ENCODE data around the gene CFDP1. TPM values are rescaled to one million over a fixed set of nuclear protein-coding genes. Genes with fewer than 3 reads are reported as not detected.

The CFDP1 gene
- total and polyA plus RNA-seq, 10 donors = 56.1 to 222 (median 108) TPM

DNA sequence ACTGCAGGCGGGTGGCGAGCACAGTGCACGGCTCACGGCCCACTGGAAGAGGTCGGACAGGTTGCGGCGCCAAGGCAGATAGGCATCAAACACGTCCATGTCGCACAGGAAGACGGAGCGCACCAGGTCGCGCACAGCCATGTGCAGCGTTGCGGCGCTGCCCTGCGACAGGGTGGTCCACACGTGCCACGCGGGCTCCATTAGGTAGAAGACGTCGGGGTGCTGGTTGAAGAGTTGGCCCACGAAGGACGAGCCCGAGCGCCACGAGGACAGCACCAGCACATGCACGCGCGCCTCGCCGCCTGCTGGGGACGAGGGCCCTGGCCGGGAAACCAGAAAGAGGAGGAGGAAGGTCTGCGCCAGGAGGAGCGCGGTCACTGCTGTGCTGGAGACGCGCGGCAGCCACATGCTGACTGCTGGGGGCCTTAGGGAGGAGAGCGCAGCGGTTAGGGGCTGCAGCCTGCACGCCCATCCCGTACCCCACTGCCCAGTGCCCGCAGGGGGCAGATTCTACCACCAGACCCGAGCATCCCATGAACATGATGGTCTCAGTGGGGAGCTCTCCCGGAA is 46.2 kb upstream of the CFDP1 start:
- Histone ChIP-seq H3K9me3 (no peaks in the 10 kb centered on the region), H3K36me3 (no peaks in the 10 kb centered on the region), H3K27me3 (replicated peaks in 1 of 7) (no peaks in the 10 kb centered on the region), H3K4me1 (peaks cover 0 to under 1% (median 0%) of the 10 kb centered on the region in 6 donors), H3K27ac (no peak overlapping the region), H3K4me3 (no peak overlapping the region)
- 92 to 97% (median 96%) methylated on average over 46 to 47 of the region's 47 CpGs for WGBS, 5 donors
- TF ChIP-seq, protein P1, sequence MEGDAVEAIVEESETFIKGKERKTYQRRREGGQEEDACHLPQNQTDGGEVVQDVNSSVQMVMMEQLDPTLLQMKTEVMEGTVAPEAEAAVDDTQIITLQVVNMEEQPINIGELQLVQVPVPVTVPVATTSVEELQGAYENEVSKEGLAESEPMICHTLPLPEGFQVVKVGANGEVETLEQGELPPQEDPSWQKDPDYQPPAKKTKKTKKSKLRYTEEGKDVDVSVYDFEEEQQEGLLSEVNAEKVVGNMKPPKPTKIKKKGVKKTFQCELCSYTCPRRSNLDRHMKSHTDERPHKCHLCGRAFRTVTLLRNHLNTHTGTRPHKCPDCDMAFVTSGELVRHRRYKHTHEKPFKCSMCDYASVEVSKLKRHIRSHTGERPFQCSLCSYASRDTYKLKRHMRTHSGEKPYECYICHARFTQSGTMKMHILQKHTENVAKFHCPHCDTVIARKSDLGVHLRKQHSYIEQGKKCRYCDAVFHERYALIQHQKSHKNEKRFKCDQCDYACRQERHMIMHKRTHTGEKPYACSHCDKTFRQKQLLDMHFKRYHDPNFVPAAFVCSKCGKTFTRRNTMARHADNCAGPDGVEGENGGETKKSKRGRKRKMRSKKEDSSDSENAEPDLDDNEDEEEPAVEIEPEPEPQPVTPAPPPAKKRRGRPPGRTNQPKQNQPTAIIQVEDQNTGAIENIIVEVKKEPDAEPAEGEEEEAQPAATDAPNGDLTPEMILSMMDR (IDR thresholded peaks at IDR 0.05 in 8 of 11, conservative IDR thresholded peaks at IDR 0.05 in 3 of 11) = no peak
- TF ChIP-seq POLR2A (IDR thresholded peaks at IDR 0.05) (no peak), POLR2AphosphoS5 (IDR thresholded peaks at IDR 0.05) (no peak)
- peak; percentile 57 for DNase-seq
- intact Hi-C loops (cut with DNase I; ENCODE audit: low total_unique reads) = no loop called here

DNA sequence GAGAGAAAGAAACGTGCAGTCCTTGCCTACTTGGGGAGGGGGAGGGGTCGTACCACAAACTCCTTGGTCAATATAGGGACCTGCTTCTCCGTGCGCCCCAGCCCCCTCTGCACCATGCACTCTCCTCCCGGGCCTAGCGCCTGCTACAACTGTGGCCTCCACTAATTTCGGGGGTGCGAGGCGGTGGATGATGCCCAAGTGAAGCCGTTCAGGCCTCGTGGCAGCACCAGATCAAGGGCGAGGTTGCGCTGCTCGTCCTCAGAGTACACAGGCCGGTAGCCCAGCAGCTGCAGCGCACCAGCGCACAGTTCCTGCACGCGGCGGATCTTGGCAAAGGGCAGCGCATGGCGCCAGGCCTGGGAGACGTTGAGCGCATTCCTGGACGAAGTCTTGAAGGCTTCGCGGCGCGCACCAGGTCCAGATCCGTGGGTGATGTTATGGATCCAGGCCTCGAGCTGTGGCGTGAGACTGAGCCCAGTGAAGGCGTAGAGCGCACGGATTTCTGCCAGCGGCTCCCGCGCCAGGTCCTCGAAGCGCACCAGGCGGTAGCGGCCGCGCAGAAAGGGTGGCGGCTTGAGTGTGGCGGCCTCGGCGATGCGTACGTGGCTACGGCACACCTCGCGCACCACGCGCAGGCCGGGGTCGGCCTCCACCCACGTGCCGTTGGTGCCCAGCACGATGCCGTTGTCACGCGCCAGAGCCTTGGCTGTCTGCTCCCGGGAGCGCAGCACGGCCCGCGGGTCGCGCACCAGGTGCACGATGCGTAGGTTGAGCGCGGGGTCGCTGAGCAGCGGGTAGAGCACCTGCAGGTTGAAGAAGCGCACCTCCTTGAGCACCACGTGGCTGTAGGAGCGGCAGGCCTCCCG is 45.4 kb upstream of the CFDP1 start:
- no peaks in the 10 kb centered on the region for H3K36me3 ChIP-seq
- DNase-seq = peak; percentile 72
- no peaks in the 10 kb centered on the region for H3K4me1 ChIP-seq
- 94 to 97% (median 95%) methylated on average over 63 to 80 of the region's 80 CpGs for WGBS, 5 donors
- no peaks in the 10 kb centered on the region for H3K9me3 ChIP-seq
- H3K27me3 ChIP-seq (replicated peaks in 1 of 7) = no peaks in the 10 kb centered on the region
- TF ChIP-seq, protein P1 (IDR thresholded peaks at IDR 0.05 in 8 of 11, conservative IDR thresholded peaks at IDR 0.05 in 3 of 11) = no peak
- TF ChIP-seq POLR2AphosphoS5 (IDR thresholded peaks at IDR 0.05) (no peak), POLR2A (IDR thresholded peaks at IDR 0.05) (no peak)
- no peak overlapping the region for H3K4me3 ChIP-seq
- intact Hi-C loops (cut with DNase I; ENCODE audit: low total_unique reads) = no loop called here
- H3K27ac ChIP-seq = no peak overlapping the region

DNA sequence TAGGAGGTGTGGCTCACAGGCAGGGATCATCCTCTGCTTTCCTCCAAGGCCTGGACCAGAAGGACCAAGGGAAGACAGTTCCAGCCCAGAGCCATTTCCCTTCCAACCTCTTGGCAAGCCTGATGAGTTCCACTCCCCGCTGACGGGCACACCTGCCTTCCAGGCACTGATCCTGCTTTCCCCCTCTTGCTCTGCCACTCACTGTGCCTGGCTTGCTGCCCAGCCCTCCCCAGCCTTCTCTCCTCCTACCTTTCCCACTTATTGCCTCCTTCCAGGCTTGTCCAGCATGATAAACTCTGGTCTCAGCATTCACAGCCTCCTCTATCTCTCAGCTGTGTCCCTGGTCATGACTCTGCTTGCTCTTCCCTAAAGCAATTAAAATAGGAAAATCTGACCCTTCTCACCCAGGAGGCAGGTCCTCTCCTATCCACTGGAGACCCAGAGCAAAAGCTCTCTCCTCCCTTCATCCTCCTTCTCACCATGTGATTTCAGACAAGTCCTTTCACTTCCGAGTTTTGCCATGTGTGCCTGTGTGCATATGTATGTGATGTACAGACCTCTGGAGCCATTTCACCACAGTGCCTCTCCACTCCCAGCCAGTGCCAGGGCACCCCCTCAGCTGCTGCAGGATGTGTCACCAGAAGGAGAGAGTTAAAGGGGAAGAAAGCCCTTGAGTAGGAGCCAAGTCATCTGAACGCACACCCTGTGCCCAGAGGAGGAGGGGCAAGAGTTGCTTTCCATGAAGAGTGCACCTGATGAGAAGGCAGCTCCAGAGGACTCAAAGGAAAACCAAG is 44.6 kb upstream of the CFDP1 start:
- Histone ChIP-seq H3K9me3 (no peaks in the 10 kb centered on the region), H3K27me3 (replicated peaks in 1 of 7) (no peaks in the 10 kb centered on the region), H3K4me3 (no peak overlapping the region), H3K4me1 (no peaks in the 10 kb centered on the region), H3K36me3 (no peaks in the 10 kb centered on the region), H3K27ac (no peak overlapping the region)
- intact Hi-C loops (cut with DNase I; ENCODE audit: low total_unique reads) = no loop called here
- TF ChIP-seq, protein P1 (IDR thresholded peaks at IDR 0.05 in 8 of 11, conservative IDR thresholded peaks at IDR 0.05 in 3 of 11) = no peak
- TF ChIP-seq POLR2A (IDR thresholded peaks at IDR 0.05) (no peak), POLR2AphosphoS5 (IDR thresholded peaks at IDR 0.05) (no peak)
- 34 to 58% (median 47%) methylated on average over 4 of the region's 4 CpGs for WGBS, 5 donors
- peak; percentile 37 for DNase-seq

Data from spleen (tissue), 11 donors.